ENCODE data around the gene CLEC14A.

DNA sequence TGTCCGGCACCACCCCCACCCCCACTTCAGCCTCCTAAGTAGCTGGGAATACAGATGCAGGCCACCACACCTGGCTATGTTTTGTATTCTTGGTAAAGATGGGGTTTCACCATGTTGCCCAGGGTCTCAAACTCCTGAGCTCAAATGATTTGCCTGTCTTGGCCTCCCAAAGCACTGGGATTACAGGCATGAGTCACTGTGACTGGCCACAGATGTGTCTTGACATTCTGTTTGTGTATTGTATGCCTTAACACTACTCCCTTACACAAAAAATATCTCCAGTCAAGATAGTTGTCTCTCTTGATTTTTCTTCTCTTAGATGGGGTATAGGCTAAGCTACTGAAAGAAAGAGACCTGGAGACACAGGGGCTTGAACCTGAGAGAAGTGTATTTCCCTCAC lies 17.6 kb downstream of the CLEC14A start:
- TF ChIP-seq, protein P1, sequence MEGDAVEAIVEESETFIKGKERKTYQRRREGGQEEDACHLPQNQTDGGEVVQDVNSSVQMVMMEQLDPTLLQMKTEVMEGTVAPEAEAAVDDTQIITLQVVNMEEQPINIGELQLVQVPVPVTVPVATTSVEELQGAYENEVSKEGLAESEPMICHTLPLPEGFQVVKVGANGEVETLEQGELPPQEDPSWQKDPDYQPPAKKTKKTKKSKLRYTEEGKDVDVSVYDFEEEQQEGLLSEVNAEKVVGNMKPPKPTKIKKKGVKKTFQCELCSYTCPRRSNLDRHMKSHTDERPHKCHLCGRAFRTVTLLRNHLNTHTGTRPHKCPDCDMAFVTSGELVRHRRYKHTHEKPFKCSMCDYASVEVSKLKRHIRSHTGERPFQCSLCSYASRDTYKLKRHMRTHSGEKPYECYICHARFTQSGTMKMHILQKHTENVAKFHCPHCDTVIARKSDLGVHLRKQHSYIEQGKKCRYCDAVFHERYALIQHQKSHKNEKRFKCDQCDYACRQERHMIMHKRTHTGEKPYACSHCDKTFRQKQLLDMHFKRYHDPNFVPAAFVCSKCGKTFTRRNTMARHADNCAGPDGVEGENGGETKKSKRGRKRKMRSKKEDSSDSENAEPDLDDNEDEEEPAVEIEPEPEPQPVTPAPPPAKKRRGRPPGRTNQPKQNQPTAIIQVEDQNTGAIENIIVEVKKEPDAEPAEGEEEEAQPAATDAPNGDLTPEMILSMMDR (IDR thresholded peaks at IDR 0.05), result no peak
- no peak for TF ChIP-seq POLR2A (IDR thresholded peaks at IDR 0.05)

Data from Peyer's patch (tissue), 4 donors.